ENCODE results near the gene CCDC137. TPM values are rescaled to one million over a fixed set of nuclear protein-coding genes. Genes with fewer than 3 reads are reported as not detected.

Gene CCDC137
- total RNA-seq, 1 experiment from 2014 or later, result 41.2 TPM

DNA sequence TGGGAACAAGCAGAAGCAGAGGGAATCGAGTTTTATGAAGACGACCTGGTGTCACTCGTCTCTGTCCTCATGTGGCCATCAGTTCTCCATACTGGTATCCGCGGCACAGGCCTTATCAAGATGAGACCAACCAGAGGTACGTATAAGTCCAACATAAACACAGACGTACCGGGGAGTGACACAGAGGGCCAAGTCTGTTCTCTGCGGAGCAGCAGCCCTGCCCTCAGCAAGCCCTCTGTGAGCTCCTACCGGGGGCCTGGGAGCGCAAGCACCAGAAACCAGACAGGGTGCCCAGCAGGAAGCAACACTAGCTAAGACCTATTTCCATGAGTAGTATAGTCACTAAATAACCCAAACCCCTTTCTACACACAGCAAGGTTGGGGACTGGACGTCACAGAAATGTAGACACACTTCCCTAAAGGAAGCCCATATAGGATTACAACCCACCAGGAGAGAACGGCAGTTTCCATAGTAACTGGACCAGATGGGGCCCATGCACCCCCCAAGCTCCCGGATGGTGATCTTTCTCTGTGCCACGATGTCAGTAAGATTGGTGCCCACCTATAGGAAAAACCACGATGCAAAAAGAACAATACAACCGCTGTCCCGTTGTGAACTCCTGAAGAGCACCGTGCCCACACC lies 16.1 kb downstream of the CCDC137 start:
- peak overlapping the region; percentile 56 for H3K27ac ChIP-seq

DNA sequence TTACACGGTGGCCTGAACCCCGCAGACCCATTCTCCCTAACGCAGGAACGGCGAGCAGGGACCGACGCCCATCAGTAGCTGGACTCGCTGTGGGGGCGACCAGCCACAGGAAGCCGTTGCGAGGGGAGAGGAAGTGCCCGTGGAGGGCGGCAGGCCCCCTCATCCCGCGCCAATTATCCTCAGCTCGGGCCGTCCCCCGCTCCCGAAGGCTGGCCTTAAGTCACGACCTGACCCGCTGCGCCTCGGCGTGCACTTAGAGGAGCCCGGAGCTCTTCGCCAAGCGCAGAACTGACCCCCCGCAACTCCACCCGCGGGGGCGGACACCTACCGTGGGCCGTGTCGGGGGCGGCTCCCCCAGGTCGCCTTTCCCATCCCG lies 16.7 kb downstream of the CCDC137 start:
- Histone ChIP-seq H3K9me3 (replicated peaks) (no peaks in the 10 kb centered on the region), H3K4me3 (peak overlapping the region; percentile 98), H3K27me3 (replicated peaks) (no peaks in the 10 kb centered on the region), H3K36me3 (peaks cover 74% of the 10 kb centered on the region), H3K27ac (peak overlapping the region; percentile 56), H3K4me1 (replicated peaks) (peaks cover 29% of the 10 kb centered on the region)
- peak; percentile 62 to 63 for DNase-seq (ENCODE audit: low read depth in 1 of 2, low spot score in 2 of 2)

More for the DNA sequence above, 16.1 kb downstream of the CCDC137 start:
- peak in 1 of 2 experiments; percentile 46 for DNase-seq (ENCODE audit: low read depth in 1 of 2, low spot score in 2 of 2)
- Histone ChIP-seq H3K9me3 (replicated peaks) (no peaks in the 10 kb centered on the region), H3K36me3 (peaks cover 69% of the 10 kb centered on the region), H3K4me3 (peak overlapping the region; percentile 98), H3K4me1 (replicated peaks) (peaks cover 29% of the 10 kb centered on the region), H3K27me3 (replicated peaks) (no peaks in the 10 kb centered on the region)

DNA sequence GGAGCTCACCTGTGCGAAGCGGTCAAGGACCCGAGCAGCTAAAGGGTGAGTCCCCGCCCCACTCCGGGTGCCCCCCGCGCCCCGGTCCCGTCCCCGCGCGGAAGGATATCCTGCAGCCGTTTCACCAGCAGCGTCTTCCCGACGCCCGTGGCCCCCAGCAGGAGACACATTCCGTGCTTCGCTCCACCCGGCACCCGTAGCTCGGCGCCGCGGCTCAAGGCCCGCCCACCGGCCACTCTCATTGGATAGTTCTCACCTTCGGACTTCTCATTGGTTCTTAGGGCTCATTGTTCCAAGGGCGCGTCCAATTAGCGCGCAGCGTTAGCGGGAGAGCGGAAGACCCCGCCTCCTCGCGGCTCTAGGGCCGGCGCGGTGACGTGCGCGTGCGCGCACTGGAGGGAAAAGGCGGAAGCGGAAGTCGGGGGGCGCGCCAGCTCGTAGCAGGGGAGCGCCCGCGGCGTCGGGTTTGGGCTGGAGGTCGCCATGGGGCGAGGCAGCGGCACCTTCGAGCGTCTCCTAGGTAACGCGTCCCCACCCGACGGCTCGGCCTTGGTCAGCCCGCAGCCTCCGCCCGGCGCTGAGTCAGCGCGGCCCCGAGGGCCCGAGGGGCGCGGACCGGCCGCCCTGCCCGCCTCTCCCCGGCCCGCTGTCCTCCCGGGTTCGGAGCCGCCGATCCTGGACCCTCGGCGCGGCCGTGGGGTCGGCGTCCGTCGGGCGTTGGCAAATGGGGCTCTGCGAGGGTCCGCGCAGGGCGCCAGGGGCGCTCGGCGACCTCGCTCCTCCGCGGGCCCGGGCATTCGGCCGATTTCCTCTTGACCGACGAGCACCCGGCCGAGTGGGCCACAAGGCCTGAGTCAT lies 17.3 kb downstream of the CCDC137 start, which contains the start of the genes ARL16 and HGS:
Gene ARL16 (minus strand): TSS at position 214 of the 858 bp plus-strand sequence. CDS start 44 bp downstream, at position 170.
Gene HGS (plus strand): TSS at position 428 of the 858 bp plus-strand sequence. CDS start 56 bp downstream, at position 484.
- H3K4me3 ChIP-seq, result peak within 1 kb of the TSS; percentile 98
- DNase-seq (ENCODE audit: low read depth in 1 of 2, low spot score in 2 of 2), result peak; percentile 99 to 100
- peaks cover 29% of the 10 kb centered on the region for H3K4me1 ChIP-seq (replicated peaks)
- H3K27ac ChIP-seq, result peak within 1 kb of the TSS; percentile 94
- peaks cover 81% of the 10 kb centered on the region for H3K36me3 ChIP-seq
- H3K9me3 ChIP-seq (replicated peaks), result no peaks in the 10 kb centered on the region
- no peaks in the 10 kb centered on the region for H3K27me3 ChIP-seq (replicated peaks)

DNA sequence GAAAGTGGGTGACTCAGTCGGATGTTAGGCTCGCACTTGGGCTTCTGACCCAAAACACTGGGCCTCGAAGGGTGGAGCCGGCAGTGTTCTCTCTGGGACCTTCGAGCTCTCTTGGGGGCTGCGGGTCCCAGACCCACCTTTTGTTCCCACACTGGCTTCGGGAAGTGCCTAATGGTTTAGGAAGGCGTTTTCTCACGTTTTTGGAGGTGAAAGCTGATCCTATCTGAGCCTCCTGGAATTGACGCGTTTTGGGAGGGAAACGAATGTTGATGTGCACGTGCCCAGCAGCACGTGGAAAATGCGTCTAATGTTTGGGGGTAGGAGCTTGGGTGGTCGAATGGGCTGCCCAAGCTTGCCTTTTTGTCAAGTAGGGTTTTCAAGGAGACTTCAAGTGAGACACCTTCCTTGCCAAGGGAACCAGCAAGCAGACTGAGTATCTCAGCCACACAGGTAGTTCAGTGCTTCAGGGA lies 17.9 kb downstream of the CCDC137 start:
- no peaks in the 10 kb centered on the region for H3K9me3 ChIP-seq (replicated peaks)
- DNase-seq (ENCODE audit: low read depth in 1 of 2, low spot score in 2 of 2), result no peak
- peak overlapping the region; percentile 94 for H3K27ac ChIP-seq
- peak overlapping the region; percentile 98 for H3K4me3 ChIP-seq
- H3K27me3 ChIP-seq (replicated peaks), result no peaks in the 10 kb centered on the region
- peaks cover 29% of the 10 kb centered on the region for H3K4me1 ChIP-seq (replicated peaks)
- peaks cover 85% of the 10 kb centered on the region for H3K36me3 ChIP-seq

DNA sequence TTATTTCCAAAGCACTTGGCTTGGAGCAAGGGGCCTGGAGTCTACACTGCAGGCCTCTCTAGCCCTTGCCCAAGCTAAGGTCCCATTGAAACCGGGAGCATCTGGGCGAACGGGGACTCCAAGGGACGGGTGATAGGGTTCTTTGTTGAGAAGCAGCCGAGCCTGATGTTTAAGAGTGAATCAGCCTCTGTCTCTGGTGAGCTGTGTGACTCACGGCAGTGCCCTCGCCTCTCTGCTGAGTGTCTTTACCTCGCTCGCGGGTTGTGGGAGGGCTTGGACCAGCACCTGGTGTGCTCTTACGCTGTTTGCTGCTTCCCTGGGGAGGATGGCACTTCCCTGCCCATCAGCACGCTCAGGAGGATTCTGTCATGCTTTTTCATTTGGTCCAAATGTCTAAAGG lies 18.6 kb downstream of the CCDC137 start:
- DNase-seq (ENCODE audit: low read depth in 1 of 2, low spot score in 2 of 2), result peak; percentile 52 to 82
- Histone ChIP-seq H3K9me3 (replicated peaks) (no peaks in the 10 kb centered on the region), H3K4me1 (replicated peaks) (peaks cover 29% of the 10 kb centered on the region), H3K4me3 (peak overlapping the region; percentile 98), H3K27ac (peak overlapping the region; percentile 94), H3K27me3 (replicated peaks) (no peaks in the 10 kb centered on the region), H3K36me3 (peaks cover 89% of the 10 kb centered on the region)

DNA sequence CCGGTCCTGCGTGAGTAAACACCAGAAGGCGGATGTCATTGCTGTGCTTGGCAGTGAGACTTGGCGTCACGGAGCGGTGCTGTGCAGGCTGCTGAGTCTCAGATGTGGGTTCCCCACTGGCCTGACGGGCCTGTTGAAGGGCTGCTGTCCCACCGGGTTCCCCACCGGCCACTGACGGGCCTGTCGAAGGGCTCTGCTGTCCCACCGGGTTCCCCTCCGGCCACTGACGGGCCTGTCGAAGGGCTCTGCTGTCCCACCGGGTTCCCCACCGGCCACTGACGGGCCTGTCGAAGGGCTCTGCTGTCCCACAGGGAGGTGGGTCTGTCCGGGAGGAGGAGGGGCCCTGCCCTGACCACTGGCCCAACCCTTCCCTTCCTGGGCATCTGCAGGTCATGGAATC lies 20.1 kb downstream of the CCDC137 start:
- H3K27ac ChIP-seq, result no peak overlapping the region
- no peak overlapping the region for H3K4me3 ChIP-seq
- peaks cover 90% of the 10 kb centered on the region for H3K36me3 ChIP-seq
- no peaks in the 10 kb centered on the region for H3K9me3 ChIP-seq (replicated peaks)
- peaks cover 27% of the 10 kb centered on the region for H3K4me1 ChIP-seq (replicated peaks)
- H3K27me3 ChIP-seq (replicated peaks), result no peaks in the 10 kb centered on the region
- no peak for DNase-seq (ENCODE audit: low read depth in 1 of 2, low spot score in 2 of 2)

DNA sequence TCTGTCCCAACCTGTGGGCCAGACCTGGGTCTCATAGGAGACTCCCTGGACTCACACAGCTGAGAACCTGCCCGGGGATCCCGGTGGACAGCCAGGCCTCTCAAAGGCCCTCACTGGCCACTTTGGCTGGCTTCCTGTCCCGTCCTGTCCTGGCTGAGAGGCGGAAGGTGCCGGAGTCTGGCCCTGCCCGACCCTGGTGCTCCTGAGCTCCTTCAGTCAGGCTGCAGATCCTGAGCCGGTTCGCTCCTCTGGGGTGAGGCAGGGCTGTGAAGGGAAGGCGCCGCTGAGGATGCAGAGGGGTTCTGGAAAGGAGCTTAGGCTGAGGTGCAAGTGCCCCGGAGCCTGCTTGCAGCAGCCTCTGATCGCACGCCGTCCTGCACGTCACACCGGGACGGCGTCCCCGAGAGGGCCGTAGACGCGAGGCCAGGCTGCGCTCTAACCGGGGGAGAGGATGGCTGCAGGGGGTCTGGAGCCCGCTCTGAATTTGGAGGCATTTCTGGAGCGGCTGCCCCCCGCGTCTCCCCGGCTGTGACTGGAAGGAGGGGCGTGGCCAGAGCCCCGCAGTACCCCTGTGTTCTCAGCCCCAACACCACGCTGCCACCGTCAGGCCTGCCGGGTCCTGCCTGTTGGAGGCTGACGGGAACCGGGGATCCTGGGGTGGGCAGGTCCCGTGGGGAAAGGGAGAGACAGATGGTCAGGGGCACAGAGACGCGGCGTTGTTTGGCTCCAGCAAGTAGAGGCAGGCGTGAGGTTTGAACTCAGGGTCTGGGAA lies 21.4 kb downstream of the CCDC137 start:
- Histone ChIP-seq H3K36me3 (peaks cover 94% of the 10 kb centered on the region), H3K9me3 (replicated peaks) (no peaks in the 10 kb centered on the region)

DNA sequence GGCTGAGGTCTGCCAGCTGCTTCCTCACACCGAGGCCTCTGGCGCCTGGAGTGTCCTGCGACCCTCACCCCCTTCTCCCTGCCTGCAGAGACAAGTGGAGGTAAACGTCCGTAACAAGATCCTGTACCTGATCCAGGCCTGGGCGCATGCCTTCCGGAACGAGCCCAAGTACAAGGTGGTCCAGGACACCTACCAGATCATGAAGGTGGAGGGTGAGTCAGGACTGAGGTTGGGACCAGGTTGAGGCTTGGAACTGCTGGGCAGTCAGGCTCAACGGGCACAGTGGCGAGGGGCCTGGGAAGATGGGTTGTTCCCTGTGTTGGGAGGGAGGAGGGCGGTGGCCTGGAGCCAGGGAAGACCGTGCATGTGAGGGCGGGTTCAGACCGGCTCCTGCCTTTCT lies 22.1 kb downstream of the CCDC137 start:
- Histone ChIP-seq H3K4me3 (no peak overlapping the region), H3K9me3 (replicated peaks) (no peaks in the 10 kb centered on the region), H3K27ac (no peak overlapping the region), H3K36me3 (peaks cover 97% of the 10 kb centered on the region), H3K4me1 (replicated peaks) (peaks cover 16% of the 10 kb centered on the region), H3K27me3 (replicated peaks) (no peaks in the 10 kb centered on the region)
- DNase-seq (ENCODE audit: low read depth in 1 of 2, low spot score in 2 of 2), result no peak

More for the DNA sequence above, 21.4 kb downstream of the CCDC137 start:
- H3K27me3 ChIP-seq (replicated peaks), result no peaks in the 10 kb centered on the region
- peaks cover 16% of the 10 kb centered on the region for H3K4me1 ChIP-seq (replicated peaks)
- DNase-seq (ENCODE audit: low read depth in 1 of 2, low spot score in 2 of 2), result no peak
- H3K27ac ChIP-seq, result no peak overlapping the region
- H3K4me3 ChIP-seq, result no peak overlapping the region

DNA sequence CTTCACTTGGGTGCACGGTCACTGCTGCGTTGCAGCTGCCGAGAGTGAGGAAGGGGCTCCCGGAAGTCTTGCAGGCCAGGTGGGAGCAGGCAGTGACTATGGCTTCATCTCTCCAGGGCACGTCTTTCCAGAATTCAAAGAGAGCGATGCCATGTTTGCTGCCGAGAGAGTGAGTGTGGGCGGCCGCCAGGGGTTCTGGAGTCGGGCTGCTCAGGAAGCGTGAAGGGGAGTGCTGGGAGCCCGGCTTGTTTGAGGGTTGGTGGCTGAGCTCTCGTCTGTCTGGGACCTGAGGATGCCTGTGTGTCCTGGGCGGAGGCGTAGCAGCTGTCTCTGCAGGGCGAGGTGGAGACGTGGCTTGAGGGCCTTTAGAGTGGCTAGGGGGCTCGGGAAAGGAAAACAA lies 23.5 kb downstream of the CCDC137 start:
- H3K4me3 ChIP-seq, result no peak overlapping the region
- no peaks in the 10 kb centered on the region for H3K9me3 ChIP-seq (replicated peaks)
- H3K27me3 ChIP-seq (replicated peaks), result no peaks in the 10 kb centered on the region
- no peak overlapping the region for H3K27ac ChIP-seq
- no peak for DNase-seq (ENCODE audit: low read depth in 1 of 2, low spot score in 2 of 2)
- H3K4me1 ChIP-seq (replicated peaks), result peaks cover 6% of the 10 kb centered on the region
- peaks cover 100% of the 10 kb centered on the region for H3K36me3 ChIP-seq

DNA sequence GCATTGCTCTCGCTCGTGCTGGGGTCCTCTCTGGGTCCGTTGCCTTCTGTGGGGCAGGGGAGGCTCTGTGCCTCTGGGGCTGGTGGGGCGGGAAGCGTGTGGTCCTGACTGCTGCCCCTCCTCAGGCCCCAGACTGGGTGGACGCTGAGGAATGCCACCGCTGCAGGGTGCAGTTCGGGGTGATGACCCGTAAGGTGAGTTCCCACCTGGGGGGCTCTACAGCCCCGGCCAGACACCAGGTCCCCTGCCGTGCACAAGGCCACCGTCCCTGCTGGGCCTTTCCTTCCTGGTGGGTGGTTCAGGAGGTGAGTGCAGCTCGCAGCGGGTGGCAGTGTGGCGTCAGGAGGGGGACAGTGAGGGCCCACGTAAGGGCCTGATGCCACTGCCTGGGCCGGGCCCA lies 24.0 kb downstream of the CCDC137 start:
- no peak overlapping the region for H3K27ac ChIP-seq
- H3K27me3 ChIP-seq (replicated peaks), result no peaks in the 10 kb centered on the region
- peaks cover 2% of the 10 kb centered on the region for H3K4me1 ChIP-seq (replicated peaks)
- no peak for DNase-seq (ENCODE audit: low read depth in 1 of 2, low spot score in 2 of 2)
- H3K36me3 ChIP-seq, result peaks cover 100% of the 10 kb centered on the region
- no peaks in the 10 kb centered on the region for H3K9me3 ChIP-seq (replicated peaks)
- no peak overlapping the region for H3K4me3 ChIP-seq

DNA sequence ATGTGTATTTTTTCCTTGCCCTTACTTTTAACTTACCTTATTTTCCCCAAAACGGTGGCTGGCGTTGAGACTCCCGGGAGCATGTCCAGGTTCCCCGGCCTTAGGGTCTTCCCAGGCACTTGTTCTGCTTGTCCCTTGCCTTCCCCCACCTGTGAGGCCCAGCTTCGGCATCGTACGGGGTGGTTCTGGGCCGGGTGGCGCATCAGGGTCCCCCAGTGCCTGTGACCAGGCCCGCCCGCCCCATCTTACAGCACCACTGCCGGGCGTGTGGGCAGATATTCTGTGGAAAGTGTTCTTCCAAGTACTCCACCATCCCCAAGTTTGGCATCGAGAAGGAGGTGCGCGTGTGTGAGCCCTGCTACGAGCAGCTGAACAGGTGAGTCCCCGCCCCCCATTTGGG lies 24.7 kb downstream of the CCDC137 start:
- Histone ChIP-seq H3K27ac (no peak overlapping the region), H3K9me3 (replicated peaks) (no peaks in the 10 kb centered on the region), H3K4me3 (no peak overlapping the region), H3K4me1 (replicated peaks) (no peaks in the 10 kb centered on the region), H3K36me3 (peaks cover 100% of the 10 kb centered on the region), H3K27me3 (replicated peaks) (no peaks in the 10 kb centered on the region)
- no peak for DNase-seq (ENCODE audit: low read depth in 1 of 2, low spot score in 2 of 2)

DNA sequence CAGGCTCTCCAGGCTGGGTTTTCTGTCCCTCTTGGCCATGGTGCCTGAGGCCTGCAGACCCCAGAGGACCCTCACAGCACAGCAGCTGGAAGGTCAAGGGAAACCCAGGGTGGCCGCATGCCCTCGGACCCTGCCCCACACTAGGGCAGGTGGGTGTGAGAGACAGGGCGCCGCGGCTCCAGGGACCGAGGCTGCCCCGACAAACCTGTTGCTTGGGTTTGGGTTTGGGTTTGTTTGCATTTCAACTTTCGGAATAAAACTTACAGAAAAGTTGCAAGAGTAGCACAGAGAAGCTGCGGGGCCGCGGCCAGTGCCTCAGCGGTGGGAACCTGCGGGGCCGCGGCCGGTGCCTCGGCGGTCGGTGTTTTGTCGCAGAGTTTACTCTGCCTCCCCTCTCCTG lies 25.1 kb downstream of the CCDC137 start:
- DNase-seq (ENCODE audit: low read depth in 1 of 2, low spot score in 2 of 2), result no peak
- H3K27me3 ChIP-seq (replicated peaks), result no peaks in the 10 kb centered on the region
- no peaks in the 10 kb centered on the region for H3K9me3 ChIP-seq (replicated peaks)
- peaks cover 100% of the 10 kb centered on the region for H3K36me3 ChIP-seq
- no peak overlapping the region for H3K4me3 ChIP-seq
- H3K4me1 ChIP-seq (replicated peaks), result no peaks in the 10 kb centered on the region
- no peak overlapping the region for H3K27ac ChIP-seq

DNA sequence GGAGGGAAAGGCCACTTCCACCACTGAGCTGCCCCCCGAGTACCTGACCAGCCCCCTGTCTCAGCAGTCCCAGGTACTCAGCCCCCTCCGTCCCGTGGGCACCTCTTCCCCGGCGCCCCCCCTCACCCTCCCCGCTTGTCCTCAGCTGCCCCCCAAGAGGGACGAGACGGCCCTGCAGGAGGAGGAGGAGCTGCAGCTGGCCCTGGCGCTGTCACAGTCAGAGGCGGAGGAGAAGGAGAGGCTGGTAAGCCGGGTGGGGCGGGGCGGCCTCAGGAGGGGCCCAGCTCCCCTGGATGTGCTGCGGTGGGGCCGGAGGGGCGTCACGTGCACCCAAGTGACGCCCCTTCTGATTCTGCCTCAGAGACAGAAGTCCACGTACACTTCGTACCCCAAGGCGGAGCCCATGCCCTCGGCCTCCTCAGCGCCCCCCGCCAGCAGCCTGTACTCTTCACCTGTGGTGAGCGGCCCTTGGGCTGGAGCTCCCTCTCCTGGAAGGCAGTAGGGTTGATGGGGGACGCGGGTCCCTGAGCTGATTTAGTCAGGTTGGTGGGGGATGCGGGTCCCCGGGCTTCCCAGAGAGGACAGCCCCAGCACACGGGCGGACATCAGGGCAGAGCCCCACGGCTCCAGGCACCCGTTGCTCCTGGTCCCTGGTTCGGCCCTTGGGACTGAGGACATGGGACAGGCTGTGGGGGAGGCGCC lies 27.1 kb downstream of the CCDC137 start:
- no peak for DNase-seq (ENCODE audit: low read depth in 1 of 2, low spot score in 2 of 2)
- no peaks in the 10 kb centered on the region for H3K4me1 ChIP-seq (replicated peaks)
- H3K9me3 ChIP-seq (replicated peaks), result no peaks in the 10 kb centered on the region
- no peaks in the 10 kb centered on the region for H3K27me3 ChIP-seq (replicated peaks)
- no peak overlapping the region for H3K27ac ChIP-seq
- peaks cover 100% of the 10 kb centered on the region for H3K36me3 ChIP-seq
- no peak overlapping the region for H3K4me3 ChIP-seq
